Nucleus accumbens (tissue), 56 donors: ENCODE measurements around the gene DACT1.
"Not testable (repeated sequence)": the region's sequence is repeated elsewhere in the genome, so short reads cannot be mapped to it uniquely, and the experiment has no call there.

Experiments used
- DNase-seq, 56 donors: peaks; one replicate each; lab custom pipeline; 2025; lab: John Stamatoyannopoulos, UW

The DACT1 gene, protein sequence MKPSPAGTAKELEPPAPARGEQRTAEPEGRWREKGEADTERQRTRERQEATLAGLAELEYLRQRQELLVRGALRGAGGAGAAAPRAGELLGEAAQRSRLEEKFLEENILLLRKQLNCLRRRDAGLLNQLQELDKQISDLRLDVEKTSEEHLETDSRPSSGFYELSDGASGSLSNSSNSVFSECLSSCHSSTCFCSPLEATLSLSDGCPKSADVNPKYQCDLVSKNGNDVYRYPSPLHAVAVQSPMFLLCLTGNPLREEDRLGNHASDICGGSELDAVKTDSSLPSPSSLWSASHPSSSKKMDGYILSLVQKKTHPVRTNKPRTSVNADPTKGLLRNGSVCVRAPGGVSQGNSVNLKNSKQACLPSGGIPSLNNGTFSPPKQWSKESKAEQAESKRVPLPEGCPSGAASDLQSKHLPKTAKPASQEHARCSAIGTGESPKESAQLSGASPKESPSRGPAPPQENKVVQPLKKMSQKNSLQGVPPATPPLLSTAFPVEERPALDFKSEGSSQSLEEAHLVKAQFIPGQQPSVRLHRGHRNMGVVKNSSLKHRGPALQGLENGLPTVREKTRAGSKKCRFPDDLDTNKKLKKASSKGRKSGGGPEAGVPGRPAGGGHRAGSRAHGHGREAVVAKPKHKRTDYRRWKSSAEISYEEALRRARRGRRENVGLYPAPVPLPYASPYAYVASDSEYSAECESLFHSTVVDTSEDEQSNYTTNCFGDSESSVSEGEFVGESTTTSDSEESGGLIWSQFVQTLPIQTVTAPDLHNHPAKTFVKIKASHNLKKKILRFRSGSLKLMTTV

DNA sequence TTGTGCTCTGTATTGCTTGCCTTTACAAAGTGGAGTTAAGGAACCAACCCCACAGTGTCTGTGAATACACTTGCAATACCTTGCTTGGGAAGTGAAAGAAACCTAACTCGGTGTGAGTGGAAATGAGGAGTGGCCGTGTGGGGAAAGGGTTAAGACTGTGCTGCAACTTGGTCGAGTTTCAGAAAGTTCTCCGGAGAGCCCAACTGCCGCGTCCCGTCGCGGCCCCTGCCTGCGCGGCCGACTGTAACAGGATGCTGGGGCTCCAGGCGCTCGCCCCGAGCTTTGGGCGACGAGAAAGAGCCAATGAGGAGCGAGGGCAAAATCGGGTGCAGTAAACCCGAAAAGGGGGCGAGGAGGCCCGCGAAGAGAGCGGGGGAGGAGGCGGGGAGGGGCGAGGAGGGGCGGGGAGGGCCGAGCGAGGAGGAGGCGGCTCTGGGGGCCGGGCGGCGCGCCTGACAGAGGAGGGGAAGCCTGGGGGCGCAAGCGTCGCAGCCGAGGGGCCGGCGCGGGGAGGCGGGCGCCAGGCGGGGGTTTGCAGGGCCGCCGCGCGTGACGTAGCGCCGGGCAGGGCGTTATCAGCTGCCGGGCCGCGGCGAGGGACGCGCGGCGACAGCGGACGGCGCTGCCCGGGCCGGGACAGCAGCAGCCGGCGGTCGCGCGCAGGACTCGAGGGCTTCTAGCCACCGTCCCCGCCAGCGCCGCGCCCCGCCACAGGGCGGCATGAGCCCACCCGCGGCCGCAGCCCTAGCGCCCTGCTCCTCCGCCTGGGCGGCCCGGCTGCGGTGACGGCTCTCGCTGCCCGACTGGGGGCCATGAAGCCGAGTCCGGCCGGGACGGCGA lies at the start of gene DACT1:
DACT1 (plus strand) TSS at position 572 of the 840 bp plus-strand sequence; CDS start at position 813, 241 bp downstream.
- peak in 48 of 56 donors; percentile 18 to 76 (median 54) for DNase-seq

DNA sequence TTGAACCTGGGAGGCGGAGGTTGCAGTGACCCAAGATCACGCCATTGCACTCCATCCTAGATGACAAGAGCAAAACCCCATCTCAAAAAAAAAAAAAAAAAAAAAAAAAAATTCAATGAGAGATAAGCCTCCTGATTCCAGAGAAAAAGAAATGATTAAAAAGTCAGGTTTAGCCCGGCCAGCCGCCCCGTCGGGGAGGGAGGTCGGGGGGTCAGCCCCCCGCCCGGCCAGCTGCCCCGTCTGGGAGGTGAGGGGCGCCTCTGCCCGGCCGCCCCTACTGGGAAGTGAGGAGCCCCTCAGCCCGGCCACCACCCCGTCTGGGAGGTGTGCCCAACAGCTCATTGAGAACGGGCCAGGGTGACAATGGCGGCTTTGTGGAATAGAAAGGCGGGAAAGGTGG lies 49.4 kb upstream of the DACT1 start:
- not testable (repeated sequence) for DNase-seq

DNA sequence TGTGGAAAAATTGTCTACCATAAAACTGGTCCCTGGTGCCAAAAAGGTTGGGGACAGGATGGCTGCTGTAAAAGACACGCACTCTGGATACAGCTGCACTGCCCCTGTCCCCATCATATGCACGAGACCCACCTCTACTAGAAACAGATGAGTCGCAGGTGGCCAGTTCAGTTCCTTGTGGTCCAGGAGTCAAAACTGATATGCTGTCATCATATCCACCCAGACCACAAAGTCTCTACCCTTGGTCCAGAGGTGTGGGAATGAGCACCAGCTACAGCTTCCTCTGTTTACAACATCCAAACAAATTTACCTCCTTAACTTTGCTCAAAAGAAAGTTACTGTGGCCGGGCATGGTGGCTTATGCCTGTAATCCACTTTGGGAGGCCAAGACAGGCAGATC lies 43.8 kb upstream of the DACT1 start:
- DNase-seq: no peak

DNA sequence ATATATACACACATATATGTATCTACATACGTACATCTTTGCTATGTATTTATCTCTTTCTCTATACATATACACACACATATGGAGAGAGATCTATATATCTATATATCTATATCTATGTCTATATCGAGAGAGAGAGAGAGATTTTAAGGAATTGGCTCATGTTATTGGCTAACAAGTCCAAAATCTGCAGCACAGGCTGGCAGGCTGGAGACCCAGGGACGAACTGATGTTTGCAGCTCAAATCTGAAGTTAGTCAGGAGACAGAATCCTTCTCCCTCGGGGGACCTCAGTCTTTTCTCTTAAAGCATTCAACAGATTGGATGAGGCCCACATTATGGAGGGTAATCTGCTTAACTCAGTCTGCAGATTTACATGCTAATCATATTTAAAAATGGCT lies 40.7 kb upstream of the DACT1 start:
- no peak for DNase-seq

DNA sequence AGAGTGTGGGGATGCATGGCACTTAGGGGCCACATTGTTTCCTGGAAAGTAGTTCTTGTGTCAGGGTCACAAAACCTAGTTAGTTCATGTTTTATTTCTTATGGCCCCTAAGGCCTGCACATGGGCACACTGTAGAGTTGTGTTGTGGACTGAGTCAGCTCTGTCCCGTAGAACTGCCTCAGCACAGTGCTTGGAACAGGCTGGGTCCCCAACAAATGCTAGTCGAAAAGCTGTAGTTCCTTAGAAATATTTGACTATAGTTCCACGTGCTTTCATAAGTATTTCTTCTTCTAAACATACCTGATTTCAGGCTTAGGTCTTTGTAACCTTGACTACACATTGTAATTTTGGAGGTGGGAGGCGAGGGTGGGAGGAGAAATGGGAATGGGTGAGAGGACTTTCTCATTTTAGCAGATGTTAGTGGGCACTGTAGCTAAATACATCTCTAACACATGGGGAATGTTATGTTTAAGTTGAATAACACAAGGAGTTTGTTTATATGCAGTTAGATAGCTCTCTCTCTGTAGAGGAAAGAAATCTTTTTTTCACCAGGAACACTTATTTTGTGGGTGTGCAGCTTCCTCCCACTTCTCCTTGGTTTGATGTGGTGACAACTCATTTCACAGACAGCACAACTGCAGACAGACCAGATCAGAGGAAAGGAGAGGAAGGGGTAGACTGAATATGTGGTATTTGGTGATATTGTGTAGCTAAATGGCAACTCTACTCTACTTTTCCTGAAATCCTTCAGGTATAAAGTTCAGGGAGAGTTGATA lies 39.5 kb upstream of the DACT1 start:
- DNase-seq: peak in 11 of 56 donors; percentile 2 to 49 (median 11)

DNA sequence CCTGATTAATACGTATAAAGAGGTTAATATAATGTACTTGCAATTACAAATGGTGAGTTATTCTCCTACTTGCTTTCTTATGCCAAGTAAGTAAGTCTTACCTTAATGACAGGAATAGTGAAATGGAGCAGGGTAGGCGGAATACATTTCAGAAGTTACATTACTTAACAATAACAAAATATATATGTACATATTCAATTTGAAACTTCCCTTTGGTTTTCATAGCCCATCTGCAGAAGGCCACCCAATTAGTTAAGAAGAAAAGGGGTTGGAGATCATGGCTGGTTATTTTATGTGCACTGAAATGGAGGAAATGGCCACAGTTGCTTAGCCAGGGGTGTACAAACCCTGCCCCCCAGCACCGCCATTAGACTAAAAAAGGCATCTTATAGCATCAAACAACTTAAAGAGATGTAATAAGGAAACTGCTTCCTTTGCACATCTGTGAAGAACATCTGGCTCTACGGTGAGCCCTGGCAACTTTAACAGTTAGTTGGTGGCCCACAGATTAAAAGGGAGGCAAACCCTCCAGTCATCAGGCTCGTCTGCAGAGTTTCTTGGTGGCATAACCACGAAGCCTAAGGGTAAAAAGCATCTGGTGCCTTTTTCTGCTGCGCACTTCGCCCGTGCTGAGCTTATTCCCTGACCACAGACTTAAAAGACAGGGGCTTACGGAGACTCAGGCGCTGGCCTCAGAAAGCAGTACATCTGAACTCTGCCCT lies 38.8 kb upstream of the DACT1 start:
- no peak for DNase-seq

DNA sequence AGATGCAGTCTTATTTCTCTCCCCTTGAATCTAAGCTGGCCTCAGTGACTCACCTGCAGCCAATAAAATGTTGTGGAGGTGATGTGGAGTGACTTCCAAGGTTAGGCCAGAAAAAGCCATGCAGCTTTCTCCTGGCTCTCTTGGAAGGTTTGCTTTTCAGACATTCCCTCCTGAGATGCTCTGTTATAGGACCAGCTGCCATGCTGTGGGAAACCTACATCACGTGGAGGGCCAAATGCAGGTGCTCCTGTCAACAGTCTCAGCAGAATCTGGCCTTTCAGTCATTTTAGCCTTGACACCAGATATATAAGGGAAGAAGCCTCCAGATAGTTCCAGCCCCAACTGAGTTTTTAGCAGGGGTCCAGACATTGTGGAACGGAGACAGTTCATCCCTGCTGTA lies 38.1 kb upstream of the DACT1 start:
- no peak for DNase-seq

DNA sequence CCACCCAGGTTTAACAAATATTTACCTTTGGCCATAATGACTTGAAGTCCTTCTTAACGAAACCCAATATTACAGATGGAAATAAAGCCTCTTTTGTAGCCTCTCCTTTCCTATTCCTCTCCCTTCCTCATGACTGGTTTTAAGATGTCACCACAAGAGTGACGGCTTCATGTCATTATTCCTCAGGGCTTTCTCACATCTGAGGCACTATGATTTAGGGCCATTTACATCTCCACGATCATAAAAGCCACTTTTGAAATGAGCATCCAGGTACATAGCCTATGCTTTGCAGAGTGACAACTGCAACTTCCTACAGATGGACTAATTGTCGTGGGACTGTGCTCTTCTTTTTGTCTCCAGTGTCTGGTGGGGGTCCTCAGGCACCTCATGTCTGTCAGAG lies 32.3 kb upstream of the DACT1 start:
- DNase-seq: no peak

DNA sequence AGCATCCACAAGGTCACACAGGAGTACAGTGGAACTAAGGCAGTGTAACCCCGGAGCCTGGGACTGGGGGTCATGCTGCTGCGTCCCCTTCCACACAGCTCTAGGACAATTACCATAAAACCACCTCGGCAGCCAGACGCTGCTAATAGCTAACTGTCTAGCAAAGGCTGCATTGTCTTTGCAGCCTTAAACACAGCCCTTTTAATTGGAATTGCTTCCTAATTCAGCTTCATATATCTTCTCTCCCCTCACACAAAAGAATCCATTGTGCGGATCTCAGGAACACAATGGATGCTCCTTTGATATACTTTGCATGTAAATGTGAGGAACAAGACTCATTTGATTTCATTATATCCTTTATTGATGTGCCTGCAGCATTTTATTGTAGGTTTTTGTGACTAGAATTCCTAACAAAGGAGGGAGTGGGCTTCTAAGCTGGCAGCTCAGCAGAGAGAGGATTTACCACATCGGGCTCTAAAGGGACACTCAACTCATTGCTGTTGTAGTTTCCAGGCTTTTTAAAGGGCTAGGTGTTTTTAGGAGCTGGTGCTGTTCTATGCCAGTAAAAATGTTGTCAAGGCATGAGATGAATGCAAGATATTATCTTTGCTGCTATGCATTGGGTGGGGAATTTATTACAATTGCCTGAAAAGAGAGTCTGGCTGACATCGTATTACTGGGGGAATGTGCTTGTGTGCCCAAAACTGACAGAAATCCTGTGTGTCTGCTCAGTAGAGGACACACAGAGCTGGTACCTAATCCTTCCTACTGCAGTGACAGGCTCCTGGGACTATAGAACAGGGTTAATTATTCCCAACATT lies 30.4 kb upstream of the DACT1 start:
- peak in 1 of 56 donors; percentile 22 for DNase-seq

DNA sequence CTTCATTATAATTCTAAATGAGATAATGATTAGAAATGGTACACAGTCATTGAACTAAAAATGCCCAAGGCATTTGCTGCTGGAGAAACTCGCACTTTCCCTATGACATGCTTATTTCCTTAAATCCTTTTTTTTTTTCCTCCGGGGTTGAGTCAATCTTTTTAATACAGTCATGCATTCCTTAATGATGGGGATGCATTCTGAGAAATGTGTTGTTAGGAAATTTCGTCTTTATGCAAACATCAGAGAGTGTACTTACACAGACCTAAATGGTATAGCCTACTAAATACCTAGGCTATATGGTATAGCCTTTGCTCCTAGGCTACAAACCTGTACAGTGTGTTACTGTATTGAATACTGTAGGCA lies 29.8 kb upstream of the DACT1 start:
- DNase-seq: no peak

DNA sequence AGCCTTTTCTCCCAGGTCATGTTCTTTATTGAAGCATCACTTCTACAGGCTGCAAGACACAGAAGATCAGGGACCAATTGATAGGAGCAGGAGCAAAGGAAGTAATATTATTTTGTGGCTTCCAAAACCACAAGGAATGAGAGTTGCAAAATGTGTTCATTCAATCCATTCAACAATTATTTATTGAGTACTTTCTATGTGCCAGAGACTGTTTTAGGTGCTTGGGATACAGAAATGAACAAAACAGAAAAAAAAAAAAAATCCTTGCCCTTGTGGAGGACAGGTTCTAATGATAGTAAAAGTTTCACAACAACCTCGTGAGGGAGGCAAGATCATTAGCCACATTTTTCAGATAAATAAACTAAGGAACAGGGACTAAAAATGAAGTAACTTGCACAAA lies 20.1 kb upstream of the DACT1 start:
- DNase-seq: no peak

DNA sequence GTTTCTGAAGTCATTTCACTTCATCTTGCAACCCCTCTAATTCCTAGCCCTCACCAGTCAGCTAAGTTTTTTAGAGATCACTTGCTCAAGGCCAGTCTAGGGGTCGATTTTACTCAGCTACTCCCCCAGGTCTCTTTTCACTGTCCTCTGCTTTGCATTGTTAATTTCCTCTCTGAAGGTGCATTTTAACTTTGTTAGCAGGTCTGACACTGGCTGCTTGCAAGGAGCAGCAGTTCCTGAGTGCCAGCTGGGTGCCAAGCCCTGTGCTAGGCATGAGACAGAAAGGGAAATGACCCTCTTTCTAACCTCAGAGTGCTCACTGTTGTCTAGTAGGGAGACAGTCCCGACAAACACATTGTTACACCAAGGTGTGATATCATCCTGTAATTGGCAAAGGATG lies 17.8 kb upstream of the DACT1 start:
- no peak for DNase-seq

DNA sequence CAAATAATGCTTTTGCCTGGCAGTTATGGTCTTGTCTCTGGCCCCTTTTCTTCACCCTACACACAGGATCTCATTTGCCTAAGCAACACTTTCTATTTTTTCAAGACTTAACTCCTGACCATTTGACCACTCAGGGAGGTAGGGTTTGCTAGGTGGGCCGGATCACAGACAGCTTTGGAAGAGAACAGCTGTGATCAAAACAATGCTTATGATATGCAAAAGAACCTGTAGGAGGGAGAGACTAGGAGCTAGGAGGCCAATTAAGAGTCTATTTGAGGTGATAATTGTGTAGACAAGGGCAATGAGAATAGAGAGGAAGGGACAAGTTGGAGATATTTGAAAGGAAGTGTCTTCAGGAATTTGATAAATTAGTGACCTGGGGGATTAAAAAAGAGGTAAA lies 12.3 kb upstream of the DACT1 start:
- DNase-seq: no peak

DNA sequence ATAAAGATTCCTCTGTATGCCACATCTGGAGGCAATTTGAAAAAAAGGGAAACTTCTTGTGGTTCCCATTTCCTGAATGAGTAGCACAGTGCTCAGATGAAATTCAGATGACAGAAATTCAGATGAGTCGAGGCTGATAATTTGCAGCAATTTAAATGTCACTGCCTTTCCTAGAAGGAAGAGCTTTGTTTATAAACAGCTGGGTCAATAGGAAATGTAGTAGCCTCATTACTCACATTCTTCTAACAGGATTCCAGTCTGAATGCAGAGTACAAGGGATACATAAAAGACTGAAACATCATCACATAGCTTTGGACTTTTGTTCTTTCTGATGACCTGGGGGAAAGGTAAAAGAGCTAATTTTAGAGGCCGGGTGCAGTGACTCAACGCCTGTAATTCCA lies 11.3 kb upstream of the DACT1 start:
- no peak for DNase-seq

DNA sequence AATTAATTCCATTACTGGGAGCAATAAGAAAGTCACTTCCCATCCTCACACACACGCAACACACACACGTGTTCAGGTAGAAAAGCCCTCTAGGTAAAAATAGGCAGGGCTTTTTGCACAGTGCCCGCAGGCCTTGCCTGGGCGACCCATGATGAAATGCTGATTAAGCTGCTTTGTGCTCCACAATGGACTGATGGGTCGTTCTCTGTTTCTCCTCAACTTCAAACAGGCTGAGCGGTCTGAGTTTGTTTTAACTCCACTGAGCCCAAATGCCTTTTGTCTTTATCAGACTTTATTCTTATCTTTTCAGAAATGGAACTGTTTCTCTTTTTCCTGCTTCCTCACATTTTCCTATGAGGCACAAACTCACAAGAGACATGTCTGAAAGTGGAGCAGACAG lies 9.4 kb upstream of the DACT1 start:
- no peak for DNase-seq

DNA sequence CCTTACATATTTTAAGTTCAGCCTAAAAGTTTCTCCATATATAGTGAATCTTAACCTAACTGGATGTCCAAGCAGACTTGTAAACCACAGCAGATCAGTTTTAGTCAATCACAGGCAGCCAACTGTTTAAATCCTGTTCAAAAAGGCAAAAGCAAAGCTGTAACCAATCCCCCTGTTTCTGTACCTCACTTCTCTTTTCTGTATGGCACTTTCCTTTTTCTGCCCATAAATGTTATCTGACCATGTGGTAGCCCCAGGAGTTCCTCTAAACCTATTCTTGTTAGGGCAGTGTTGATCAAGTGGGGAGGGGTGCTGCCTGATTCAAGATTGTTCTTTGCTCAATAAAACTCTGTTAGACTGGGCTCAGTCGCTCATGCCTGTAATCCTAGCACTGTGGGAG lies 8.5 kb upstream of the DACT1 start:
- DNase-seq: no peak

DNA sequence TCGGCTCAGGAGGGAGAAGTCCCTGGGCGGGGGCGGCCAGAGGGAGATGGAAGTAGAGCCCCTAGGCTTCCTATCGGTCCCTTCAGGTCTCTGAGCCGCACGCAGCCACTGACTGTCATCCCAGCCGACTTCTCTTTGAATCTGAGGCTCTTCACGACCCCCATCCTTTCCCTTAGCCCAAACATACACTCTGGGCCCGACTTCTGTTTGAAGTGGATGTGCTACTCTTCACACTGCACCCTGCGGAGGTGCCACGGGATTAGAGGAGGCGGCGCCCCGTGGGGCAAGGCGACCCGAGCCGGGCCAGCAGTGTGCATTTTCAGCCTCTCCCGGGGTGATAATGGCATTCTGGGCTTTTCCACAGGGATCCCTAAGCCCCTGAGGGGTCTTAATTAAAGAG lies 6.0 kb upstream of the DACT1 start:
- DNase-seq: no peak

DNA sequence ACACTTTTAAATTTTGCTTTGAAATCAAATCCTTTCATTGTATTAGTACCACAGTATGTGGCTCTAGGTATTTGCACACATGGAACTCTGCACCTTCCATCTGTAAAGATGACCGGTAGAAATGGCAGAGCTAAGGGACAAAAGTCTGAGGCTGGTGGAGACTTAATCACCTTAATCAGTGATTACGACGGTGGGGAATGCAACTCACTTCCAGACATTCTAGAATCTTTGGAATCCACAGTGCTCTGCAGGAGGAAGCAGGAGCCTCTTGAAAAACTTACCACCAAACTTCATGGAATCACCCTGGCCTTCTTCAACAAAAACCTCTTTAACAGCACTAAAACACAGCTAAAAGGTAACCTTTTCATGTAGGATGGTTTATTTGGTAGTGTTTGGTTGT lies 3.9 kb upstream of the DACT1 start:
- DNase-seq: no peak
